Neuronal stem cell (in vitro differentiated cells): ENCODE data around the gene DRD4.

Source experiments
- DNase-seq: peaks from one replicate; pipeline ENCODE4 v3.0.0-alpha.2; 2013; ENCODE audit warnings: low spot score
- H2AFZ ChIP-seq: one replicate; pipeline ENCODE4 v1.6.1; 2013; ENCODE audit warnings: mild to moderate bottlenecking, low read length, inconsistent platforms
- H2AK5ac ChIP-seq: 2 replicates; pipeline ENCODE4 v1.6.1; 2013; ENCODE audit warnings: low read depth, mild to moderate bottlenecking, inconsistent platforms, low read length, moderate library complexity, mixed read lengths
- H2BK120ac ChIP-seq: 2 replicates; pipeline ENCODE4 v1.6.1; 2013; ENCODE audit warnings: low read depth, mild to moderate bottlenecking, inconsistent platforms, low read length, moderate library complexity, mixed read lengths
- H2BK12ac ChIP-seq: one replicate; pipeline ENCODE4 v1.6.1; 2013; ENCODE audit warnings: low read length, inconsistent platforms
- H2BK15ac ChIP-seq: 2 replicates; pipeline ENCODE4 v1.6.1; 2013; ENCODE audit warnings: mild to moderate bottlenecking, low read length, inconsistent platforms, mixed read lengths
- H2BK5ac ChIP-seq: one replicate; pipeline ENCODE4 v1.6.1; 2013; ENCODE audit warnings: inconsistent platforms, mild to moderate bottlenecking, low read length, moderate library complexity
- H3K14ac ChIP-seq: one replicate; pipeline ENCODE4 v1.6.1; 2013; ENCODE audit warnings: low read length, inconsistent platforms
- H3K18ac ChIP-seq: 2 replicates; pipeline ENCODE4 v1.6.1; 2013; ENCODE audit warnings: low read length, inconsistent platforms
- H3K23ac ChIP-seq: 2 replicates; pipeline ENCODE4 v1.6.1; 2013; ENCODE audit warnings: low read depth, mild to moderate bottlenecking, mixed read lengths, low read length, inconsistent platforms; ENCODE audit not compliant: poor library complexity
- H3K27ac ChIP-seq: replicated peaks from 3 replicates; pipeline ENCODE4 v1.5.1; 2013; ENCODE audit warnings: low read length, inconsistent platforms
- H3K27me3 ChIP-seq, 3 experiments: 2 replicates each; pipeline ENCODE4 v1.6.1; 2013; ENCODE audit warnings: low read length in 3 of 3, mild to moderate bottlenecking in 2 of 3, inconsistent platforms in 1 of 3, low read depth in 1 of 3, mixed read lengths in 1 of 3, moderate library complexity in 1 of 3; ENCODE audit not compliant: control insufficient read depth in 3 of 3, insufficient read depth in 3 of 3
- H3K36me3 ChIP-seq, 2 donors: replicated peaks in 1 of 2; 2 replicates each; pipeline ENCODE4 v1.6.1; 2013; ENCODE audit warnings: low read length in 2 of 2; ENCODE audit not compliant: control insufficient read depth in 2 of 2, insufficient read depth in 2 of 2
- H3K4ac ChIP-seq: 2 replicates; pipeline ENCODE4 v1.6.1; 2013; ENCODE audit warnings: inconsistent platforms, mild to moderate bottlenecking, low read length, moderate library complexity
- H3K4me1 ChIP-seq, 2 donors: 1 replicate in 1 of 2; 2 replicates in 1 of 2; pipeline ENCODE4 v1.6.1; 2013; ENCODE audit warnings: low read length in 2 of 2, low read depth in 1 of 2; ENCODE audit not compliant: control insufficient read depth in 2 of 2, insufficient read depth in 1 of 2
- H3K4me2 ChIP-seq: one replicate; pipeline ENCODE4 v1.6.1; 2013; ENCODE audit warnings: mild to moderate bottlenecking, low read length, inconsistent platforms; ENCODE audit not compliant: insufficient read depth, poor library complexity, severe bottlenecking
- H3K4me3 ChIP-seq, 2 donors: 2 replicates each; pipeline ENCODE4 v1.5.1; 2013; ENCODE audit warnings: low read length in 2 of 2, mild to moderate bottlenecking in 2 of 2, inconsistent platforms in 1 of 2, moderate library complexity in 1 of 2
- H3K79me1 ChIP-seq: one replicate; pipeline ENCODE4 v1.6.1; 2013; ENCODE audit warnings: low read depth, mild to moderate bottlenecking, inconsistent platforms, low read length, moderate library complexity
- H3K9ac ChIP-seq: one replicate; pipeline ENCODE4 v1.6.1; 2013; ENCODE audit warnings: mild to moderate bottlenecking, low read depth, low read length, inconsistent platforms; ENCODE audit not compliant: poor library complexity
- H3K9me3 ChIP-seq, 2 donors: replicated peaks in 1 of 2; 2 replicates each; pipeline versions ENCODE3 to v1.6.1; 2013; ENCODE audit warnings: low read length in 2 of 2, mild to moderate bottlenecking in 2 of 2, inconsistent platforms in 1 of 2, low read depth in 1 of 2, mixed read lengths in 1 of 2, moderate library complexity in 1 of 2; ENCODE audit not compliant: control insufficient read depth in 2 of 2, insufficient read depth in 1 of 2
- H4K8ac ChIP-seq: one replicate; pipeline ENCODE4 v1.6.1; 2013; ENCODE audit warnings: low read depth, mild to moderate bottlenecking, inconsistent platforms, low read length, moderate library complexity
- H4K91ac ChIP-seq: one replicate; pipeline ENCODE4 v1.6.1; 2013; ENCODE audit warnings: low read length, low read depth, mild to moderate bottlenecking, inconsistent platforms; ENCODE audit not compliant: poor library complexity
- WGBS, 2 donors: extraction: QIAGEN DNeasy Blood & Tissue Kit; methylation state at CpG; one replicate each; pipeline ENCODE4 v1.1.7; 2013; ENCODE audit warnings: missing lambda C conversion rate in 2 of 2, mixed read lengths in 1 of 2; ENCODE audit not compliant: insufficient read length in 2 of 2, insufficient replicate concordance in 1 of 2; ENCODE audit errors: extremely low coverage in 2 of 2; 5-methylcytosine and 5-hydroxymethylcytosine counted together

DRD4 gene

GRCh38 chr11:656866-657265 is 19.8 kb downstream of the DRD4 start:
- Histone ChIP-seq H3K27ac (no peak overlapping the region), H2AK5ac (no peak overlapping the region), H3K27me3 (no peaks in the 10 kb centered on the region), H3K4me2 (no peak overlapping the region), H4K8ac (no peak overlapping the region), H3K18ac (no peak overlapping the region), H3K4ac (no peak overlapping the region), H3K79me1 (peaks cover 6% of the 10 kb centered on the region), H2AFZ (no peak overlapping the region), H3K9me3 (no peaks in the 10 kb centered on the region), H3K36me3 (peaks cover 8 to 70% of the 10 kb centered on the region in 2 donors), H3K4me1 (no peaks in the 10 kb centered on the region), H3K9ac (no peak overlapping the region), H3K23ac (no peak overlapping the region), H4K91ac (no peak overlapping the region), H2BK120ac (no peak overlapping the region), H2BK15ac (no peak overlapping the region), H2BK5ac (no peak overlapping the region), H2BK12ac (no peak overlapping the region), H3K4me3 (no peak overlapping the region), H3K14ac (peak overlapping the region; percentile 47)
- no peak for DNase-seq
- WGBS, 2 donors, result no CpG with 5 or more reads among the region's 7 CpGs

DNA sequence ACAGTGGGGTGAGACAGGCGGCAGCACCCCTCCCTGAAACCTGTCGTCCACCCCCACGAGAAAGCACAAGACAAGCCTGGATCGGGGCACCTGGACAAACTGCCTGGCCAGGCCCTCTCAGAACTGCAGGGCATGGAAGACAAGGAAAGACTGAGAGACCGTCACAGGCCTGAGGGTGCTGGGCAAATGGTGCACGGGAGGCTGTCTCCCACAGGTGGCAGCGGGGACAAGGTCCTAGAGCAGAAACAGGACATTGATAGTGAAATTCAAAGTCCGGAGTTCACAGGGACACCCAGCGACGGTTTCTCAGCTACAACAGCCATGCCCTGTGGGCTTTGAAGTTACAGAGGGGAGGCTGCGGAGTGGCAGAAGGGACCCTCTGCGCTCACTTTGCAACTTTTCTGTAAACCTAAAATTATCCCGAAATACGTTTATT is 20.6 kb downstream of the DRD4 start:
- Histone ChIP-seq H4K8ac (no peak overlapping the region), H3K4me3 (peak overlapping the region in 1 of 2 donors; percentile 60), H3K27ac (no peak overlapping the region), H3K18ac (no peak overlapping the region), H2AK5ac (no peak overlapping the region), H3K23ac (no peak overlapping the region), H2AFZ (no peak overlapping the region), H4K91ac (no peak overlapping the region), H3K9me3 (no peaks in the 10 kb centered on the region), H3K9ac (peak overlapping the region; percentile 24), H3K4ac (no peak overlapping the region), H3K4me1 (no peaks in the 10 kb centered on the region), H3K27me3 (no peaks in the 10 kb centered on the region), H2BK120ac (no peak overlapping the region), H2BK5ac (no peak overlapping the region), H3K79me1 (peaks cover 6% of the 10 kb centered on the region), H3K36me3 (peaks cover 11 to 71% of the 10 kb centered on the region in 2 donors), H2BK15ac (no peak overlapping the region), H3K4me2 (no peak overlapping the region), H2BK12ac (no peak overlapping the region), H3K14ac (no peak overlapping the region)
- WGBS, 2 donors, result no CpG with 5 or more reads among the region's 14 CpGs
- no peak for DNase-seq

GRCh38 chr11:659532-660085 is 22.5 kb downstream of the DRD4 start:
- Histone ChIP-seq H4K91ac (no peak overlapping the region), H3K4me1 (no peaks in the 10 kb centered on the region), H3K27ac (no peak overlapping the region), H3K4ac (no peak overlapping the region), H2BK5ac (no peak overlapping the region), H3K27me3 (no peaks in the 10 kb centered on the region), H3K9me3 (no peaks in the 10 kb centered on the region), H2BK15ac (no peak overlapping the region), H2BK120ac (peak overlapping the region; percentile 72), H3K23ac (no peak overlapping the region), H2AFZ (no peak overlapping the region), H2BK12ac (no peak overlapping the region), H3K79me1 (peaks cover 6% of the 10 kb centered on the region), H4K8ac (no peak overlapping the region), H3K36me3 (peaks cover 14 to 69% of the 10 kb centered on the region in 2 donors), H3K18ac (no peak overlapping the region), H3K4me3 (peak overlapping the region in 1 of 2 donors; percentile 31), H3K4me2 (no peak overlapping the region), H3K9ac (no peak overlapping the region), H3K14ac (no peak overlapping the region), H2AK5ac (peak overlapping the region; percentile 21)
- WGBS, 2 donors, result no CpG with 5 or more reads among the region's 16 CpGs
- DNase-seq, result no peak

- H3K9me3 ChIP-seq, result peaks cover 0 to 3% of the 10 kb centered on the region in 2 donors
- H3K4me3 ChIP-seq, result no peak overlapping the region
- H2BK5ac ChIP-seq, result no peak overlapping the region
- no peak overlapping the region for H2BK120ac ChIP-seq
- peaks cover 14 to 69% of the 10 kb centered on the region in 2 donors for H3K36me3 ChIP-seq
- H2AFZ ChIP-seq, result no peak overlapping the region
- no peak overlapping the region for H4K8ac ChIP-seq
- no peak overlapping the region for H4K91ac ChIP-seq
- H3K14ac ChIP-seq, result no peak overlapping the region
- H2BK12ac ChIP-seq, result no peak overlapping the region
- H3K79me1 ChIP-seq, result peaks cover 6% of the 10 kb centered on the region
- H2AK5ac ChIP-seq, result no peak overlapping the region
- no peak overlapping the region for H3K18ac ChIP-seq
- no peaks in the 10 kb centered on the region for H3K4me1 ChIP-seq
- H3K27ac ChIP-seq, result no peak overlapping the region
- H3K27me3 ChIP-seq, result no peaks in the 10 kb centered on the region
- H3K4me2 ChIP-seq, result no peak overlapping the region
- no peak overlapping the region for H2BK15ac ChIP-seq
- no peak for DNase-seq
- no peak overlapping the region for H3K9ac ChIP-seq
- no peak overlapping the region for H3K23ac ChIP-seq
- no peak overlapping the region for H3K4ac ChIP-seq
- no CpG with 5 or more reads among the region's 19 CpGs for WGBS, 2 donors
These were observed 23.2 kb downstream of the DRD4 start for GRCh38 chr11:660281-660680.
